Lower leg skin (tissue), 3 donors: Measurements from ENCODE around the gene PES1.
"Not testable (repeated sequence)": the region's sequence is repeated elsewhere in the genome, so short reads cannot be mapped to it uniquely, and the experiment has no call there.

Source experiments
- POLR2A ChIP-seq, 2 donors: fragments of 450-650 bp; IDR thresholded peaks; one replicate each; pipeline ENCODE4 v1.6.1; 2016 to 2017; ENCODE audit warnings: antibody characterized with exemption in 2 of 2, mild to moderate bottlenecking in 1 of 2, moderate library complexity in 1 of 2
- TF ChIP-seq, protein P1 (sequence below), 3 donors: fragments of 450-650 bp; IDR thresholded peaks; one replicate each; pipeline ENCODE4 v1.5.1; 2016; ENCODE audit warnings: antibody characterized with exemption in 3 of 3, mild to moderate bottlenecking in 3 of 3, moderate library complexity in 2 of 3

- TF ChIP-seq, protein P1, sequence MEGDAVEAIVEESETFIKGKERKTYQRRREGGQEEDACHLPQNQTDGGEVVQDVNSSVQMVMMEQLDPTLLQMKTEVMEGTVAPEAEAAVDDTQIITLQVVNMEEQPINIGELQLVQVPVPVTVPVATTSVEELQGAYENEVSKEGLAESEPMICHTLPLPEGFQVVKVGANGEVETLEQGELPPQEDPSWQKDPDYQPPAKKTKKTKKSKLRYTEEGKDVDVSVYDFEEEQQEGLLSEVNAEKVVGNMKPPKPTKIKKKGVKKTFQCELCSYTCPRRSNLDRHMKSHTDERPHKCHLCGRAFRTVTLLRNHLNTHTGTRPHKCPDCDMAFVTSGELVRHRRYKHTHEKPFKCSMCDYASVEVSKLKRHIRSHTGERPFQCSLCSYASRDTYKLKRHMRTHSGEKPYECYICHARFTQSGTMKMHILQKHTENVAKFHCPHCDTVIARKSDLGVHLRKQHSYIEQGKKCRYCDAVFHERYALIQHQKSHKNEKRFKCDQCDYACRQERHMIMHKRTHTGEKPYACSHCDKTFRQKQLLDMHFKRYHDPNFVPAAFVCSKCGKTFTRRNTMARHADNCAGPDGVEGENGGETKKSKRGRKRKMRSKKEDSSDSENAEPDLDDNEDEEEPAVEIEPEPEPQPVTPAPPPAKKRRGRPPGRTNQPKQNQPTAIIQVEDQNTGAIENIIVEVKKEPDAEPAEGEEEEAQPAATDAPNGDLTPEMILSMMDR (IDR thresholded peaks at IDR 0.05): not testable (repeated sequence)
- not testable (repeated sequence) for TF ChIP-seq POLR2A (IDR thresholded peaks at IDR 0.05)
Measured at GRCh38 chr22:30567277-30567676, 24.4 kb downstream of the PES1 start.
